HG02623 (cell line): ENCODE results near the gene ALOX5.
A peak's percentile ranks its signal among the peaks of the same experiment; 100 is the strongest.

Experiments
- ATAC-seq: cut with Tn5 transposase; IDR thresholded peaks from one replicate; pipeline ENCODE4 v1.9.1; 2021; ENCODE audit warnings: moderate library complexity; ENCODE audit not compliant: unreplicated experiment

ALOX5 gene

GRCh38 chr10:45441239-45442190 is 67.5 kb downstream of the ALOX5 start:
- no peak for ATAC-seq

- no peak for ATAC-seq
Observed at GRCh38 chr10:45442251-45442650, 68.2 kb downstream of the ALOX5 start.

DNA sequence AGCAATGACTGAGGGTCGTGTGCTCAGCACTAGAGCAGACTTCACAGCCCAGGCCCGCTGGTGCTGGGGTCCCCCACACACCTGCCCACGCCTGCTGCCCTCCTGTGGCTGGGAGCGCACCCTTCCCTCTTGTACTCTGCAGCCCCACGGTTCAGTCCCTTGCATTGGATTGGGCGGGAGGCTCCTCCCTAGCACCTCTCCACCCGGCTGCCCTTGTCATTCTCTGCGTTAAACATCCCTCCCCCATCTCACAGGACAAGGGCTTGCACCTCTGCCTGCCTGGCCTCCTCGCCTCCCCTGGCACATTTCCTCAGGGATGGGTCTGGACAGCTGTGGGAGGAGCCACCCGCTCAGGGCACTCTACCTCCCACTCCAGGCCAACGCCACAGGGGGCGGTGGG is 68.6 kb downstream of the ALOX5 start:
- ATAC-seq, result no peak

DNA sequence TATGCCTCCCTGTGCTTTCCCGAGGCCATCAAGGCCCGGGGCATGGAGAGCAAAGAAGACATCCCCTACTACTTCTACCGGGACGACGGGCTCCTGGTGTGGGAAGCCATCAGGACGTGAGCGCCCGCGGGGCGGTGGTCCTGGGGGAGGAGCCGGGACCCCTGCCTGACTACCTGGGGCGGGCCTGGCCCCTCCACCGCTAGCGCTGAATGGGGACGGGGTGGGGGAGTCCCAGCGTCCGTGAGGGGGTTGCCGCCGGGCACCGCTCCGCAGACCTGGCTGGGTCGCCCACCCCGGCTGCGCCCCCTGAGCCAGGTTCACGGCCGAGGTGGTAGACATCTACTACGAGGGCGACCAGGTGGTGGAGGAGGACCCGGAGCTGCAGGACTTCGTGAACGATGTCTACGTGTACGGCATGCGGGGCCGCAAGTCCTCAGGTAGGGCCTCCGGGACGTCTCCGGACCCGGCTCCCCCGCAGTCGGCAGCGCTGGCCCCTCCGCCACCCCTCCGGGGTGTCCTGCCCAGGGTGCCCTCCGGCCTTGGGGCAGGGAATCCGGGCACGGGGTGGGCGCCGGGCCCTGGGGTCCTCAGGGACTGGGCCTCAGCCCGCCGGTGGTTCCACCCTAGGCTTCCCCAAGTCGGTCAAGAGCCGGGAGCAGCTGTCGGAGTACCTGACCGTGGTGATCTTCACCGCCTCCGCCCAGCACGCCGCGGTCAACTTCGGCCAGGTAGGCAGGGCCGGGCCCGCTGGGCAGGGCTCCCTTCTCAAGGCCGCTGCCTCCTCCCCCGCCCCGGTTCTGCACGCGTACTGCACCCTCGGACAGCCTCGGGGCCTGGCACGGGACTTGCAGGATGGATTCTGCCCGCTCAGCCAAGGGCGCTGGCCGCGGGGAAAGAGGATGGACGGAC is 69.3 kb downstream of the ALOX5 start:
- no peak for ATAC-seq

GRCh38 chr10:45444022-45444421 is 70.0 kb downstream of the ALOX5 start:
- ATAC-seq, result no peak

DNA sequence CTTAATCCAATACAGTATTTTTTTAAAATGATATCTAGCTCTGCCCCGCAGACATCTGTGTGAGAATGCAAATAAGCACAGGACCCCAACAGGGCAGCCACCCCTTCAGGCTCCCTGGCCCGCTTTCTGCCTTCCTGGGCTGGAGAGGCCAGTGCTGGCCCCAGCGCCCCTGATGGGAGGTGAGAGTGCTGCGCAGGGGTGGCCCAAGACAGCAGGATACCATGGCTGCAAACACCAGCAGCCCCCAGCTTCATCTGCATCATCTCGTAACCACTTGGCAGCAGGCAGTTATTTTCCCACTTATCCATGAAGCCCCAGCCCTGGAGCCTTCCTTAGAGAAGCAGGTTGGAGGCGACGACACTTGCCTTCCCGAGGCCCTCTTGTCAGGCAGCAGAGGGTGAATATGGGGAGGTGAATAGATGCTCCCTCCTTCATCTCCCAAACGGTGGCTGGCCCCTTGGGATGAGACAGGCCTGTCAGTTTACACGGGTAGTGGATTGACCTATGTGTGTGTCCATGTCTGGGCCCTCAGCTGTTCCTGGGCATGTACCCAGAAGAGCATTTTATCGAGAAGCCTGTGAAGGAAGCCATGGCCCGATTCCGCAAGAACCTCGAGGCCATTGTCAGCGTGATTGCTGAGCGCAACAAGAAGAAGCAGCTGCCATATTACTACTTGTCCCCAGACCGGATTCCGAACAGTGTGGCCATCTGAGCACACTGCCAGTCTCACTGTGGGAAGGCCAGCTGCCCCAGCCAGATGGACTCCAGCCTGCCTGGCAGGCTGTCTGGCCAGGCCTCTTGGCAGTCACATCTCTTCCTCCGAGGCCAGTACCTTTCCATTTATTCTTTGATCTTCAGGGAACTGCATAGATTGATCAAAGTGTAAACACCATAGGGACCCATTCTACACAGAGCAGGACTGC is 71.2 kb downstream of the ALOX5 start:
- ATAC-seq, result no peak

DNA sequence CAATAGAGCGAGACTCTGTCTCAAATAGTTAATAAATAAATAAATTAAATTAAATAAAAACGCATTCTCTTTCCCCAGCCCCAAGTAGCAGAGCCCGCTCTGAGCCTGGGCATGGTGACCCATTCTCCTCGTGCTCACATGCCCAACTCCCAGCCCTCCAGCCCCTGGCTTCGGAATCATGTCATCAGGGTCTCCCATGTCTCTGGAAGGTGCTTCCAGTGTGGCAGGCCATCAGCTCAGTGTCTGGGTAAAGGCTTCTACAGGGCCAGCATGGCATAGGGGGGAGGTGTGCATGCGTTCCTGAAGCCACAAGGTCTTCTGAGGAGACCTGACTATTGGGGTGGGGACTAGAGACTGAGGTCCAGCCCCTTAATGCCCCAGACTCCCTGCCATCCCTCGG is 72.8 kb downstream of the ALOX5 start:
- no peak for ATAC-seq

DNA sequence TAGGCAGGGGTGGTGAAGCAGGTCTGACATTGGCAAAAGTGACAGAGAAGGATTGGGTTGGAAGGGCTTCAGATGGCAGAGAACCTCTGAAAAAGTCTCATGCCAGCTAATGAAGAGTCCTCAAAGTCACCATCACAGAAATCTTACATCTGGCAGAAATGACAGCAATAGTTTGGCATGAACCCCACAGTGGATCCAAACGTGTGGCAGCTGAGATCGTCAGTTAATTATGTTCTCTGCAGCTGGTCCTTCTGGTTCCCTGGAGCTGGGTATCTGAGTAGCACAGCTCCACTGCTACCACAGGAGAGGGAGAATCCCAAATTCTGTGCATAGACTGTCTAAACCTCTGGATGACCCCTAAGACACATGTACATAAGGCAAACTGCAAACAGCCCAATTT is 73.4 kb downstream of the ALOX5 start:
- ATAC-seq, result no peak

GRCh38 chr10:45450866-45451265 is 76.8 kb downstream of the ALOX5 start:
- no peak for ATAC-seq

GRCh38 chr10:45451407-45451806 is 77.4 kb downstream of the ALOX5 start:
- ATAC-seq, result no peak

DNA sequence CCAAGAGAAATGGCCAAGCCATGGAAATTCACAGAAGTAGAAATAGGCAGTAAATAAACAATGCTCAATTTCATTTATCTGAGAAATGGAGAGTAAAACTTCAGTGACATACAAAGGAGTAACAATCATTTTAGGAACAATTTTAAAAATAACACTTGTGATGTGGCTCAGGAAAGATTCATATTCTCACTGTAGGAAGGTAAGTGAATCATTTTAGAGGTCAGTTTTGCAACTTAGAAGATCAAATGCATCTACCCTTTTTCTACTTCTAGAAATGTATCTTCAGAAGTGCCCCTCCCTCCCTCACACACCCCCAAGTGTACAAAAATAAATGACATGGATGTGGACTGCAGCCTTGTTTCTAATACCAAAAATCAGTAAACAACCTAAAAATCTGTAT is 78.3 kb downstream of the ALOX5 start:
- no peak for ATAC-seq

GRCh38 chr10:45452743-45453452 is 78.9 kb downstream of the ALOX5 start:
- no peak for ATAC-seq

GRCh38 chr10:45453639-45454255 is 79.7 kb downstream of the ALOX5 start:
- ATAC-seq, result no peak

- ATAC-seq, result no peak
Observed at GRCh38 chr10:45454262-45454661, 80.2 kb downstream of the ALOX5 start.

GRCh38 chr10:45454859-45455258 is 80.8 kb downstream of the ALOX5 start:
- ATAC-seq, result no peak

GRCh38 chr10:45456233-45456632 is 82.2 kb downstream of the ALOX5 start:
- ATAC-seq, result no peak

- no peak for ATAC-seq
Observed at GRCh38 chr10:45456822-45457221, 82.8 kb downstream of the ALOX5 start.

- ATAC-seq, result no peak
Observed at GRCh38 chr10:45457487-45457886, 83.5 kb downstream of the ALOX5 start.

GRCh38 chr10:45460235-45460878 is 86.3 kb downstream of the ALOX5 start:
- peak; percentile 34 for ATAC-seq
